ENCODE measurements around the gene MOB3A. TPM values are rescaled to one million over a fixed set of nuclear protein-coding genes. Genes with fewer than 3 reads are reported as not detected.

Gene MOB3A
- total RNA-seq, 4 donors from 2014 or later = 16.0 to 30.8 (median 22.2) TPM

- H3K27me3 ChIP-seq = no peaks in the 10 kb centered on the region
- peak overlapping the region; percentile 82 to 100 (median 95) for H3K4me3 ChIP-seq
- TF ChIP-seq POLR2A (IDR thresholded peaks at IDR 0.05) = peak; percentile 13 to 30
- TF ChIP-seq, protein P1, sequence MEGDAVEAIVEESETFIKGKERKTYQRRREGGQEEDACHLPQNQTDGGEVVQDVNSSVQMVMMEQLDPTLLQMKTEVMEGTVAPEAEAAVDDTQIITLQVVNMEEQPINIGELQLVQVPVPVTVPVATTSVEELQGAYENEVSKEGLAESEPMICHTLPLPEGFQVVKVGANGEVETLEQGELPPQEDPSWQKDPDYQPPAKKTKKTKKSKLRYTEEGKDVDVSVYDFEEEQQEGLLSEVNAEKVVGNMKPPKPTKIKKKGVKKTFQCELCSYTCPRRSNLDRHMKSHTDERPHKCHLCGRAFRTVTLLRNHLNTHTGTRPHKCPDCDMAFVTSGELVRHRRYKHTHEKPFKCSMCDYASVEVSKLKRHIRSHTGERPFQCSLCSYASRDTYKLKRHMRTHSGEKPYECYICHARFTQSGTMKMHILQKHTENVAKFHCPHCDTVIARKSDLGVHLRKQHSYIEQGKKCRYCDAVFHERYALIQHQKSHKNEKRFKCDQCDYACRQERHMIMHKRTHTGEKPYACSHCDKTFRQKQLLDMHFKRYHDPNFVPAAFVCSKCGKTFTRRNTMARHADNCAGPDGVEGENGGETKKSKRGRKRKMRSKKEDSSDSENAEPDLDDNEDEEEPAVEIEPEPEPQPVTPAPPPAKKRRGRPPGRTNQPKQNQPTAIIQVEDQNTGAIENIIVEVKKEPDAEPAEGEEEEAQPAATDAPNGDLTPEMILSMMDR (IDR thresholded peaks at IDR 0.05 in 4 of 5, conservative IDR thresholded peaks at IDR 0.05 in 1 of 5) = no peak
- ATAC-seq = no peak
- H3K36me3 ChIP-seq = peaks cover 0 to 23% of the 10 kb centered on the region in 2 donors
- intact Hi-C loops (cut with DNase I; ENCODE audit: low total_unique reads) = no loop called here
- H3K27ac ChIP-seq = peak overlapping the region; percentile 96 to 100 (median 100)
- in situ Hi-C loops (cut with MboI; ENCODE audit: low sequenced_read_pairs in 4 of 4) = no loop called here
- H3K4me1 ChIP-seq = peaks cover 72 to 77% of the 10 kb centered on the region in 2 donors
- H3K9me3 ChIP-seq = no peaks in the 10 kb centered on the region
- DNase-seq = peak; percentile 64 to 88
Observed at GRCh38 chr19:2047449-2048103, 48.5 kb downstream of the MOB3A start.

- in situ Hi-C loops (cut with MboI; ENCODE audit: low sequenced_read_pairs in 4 of 4) (no loop called here), intact Hi-C loops (cut with DNase I; ENCODE audit: low total_unique reads) (no loop called here)
- DNase-seq (peak in 1 of 2 donors; percentile 35), ATAC-seq (no peak)
- peaks cover 0 to 23% of the 10 kb centered on the region in 2 donors for H3K36me3 ChIP-seq
- peaks cover 74 to 78% of the 10 kb centered on the region in 2 donors for H3K4me1 ChIP-seq
- no peaks in the 10 kb centered on the region for H3K9me3 ChIP-seq
- H3K27ac ChIP-seq = peak overlapping the region; percentile 96 to 100 (median 100)
- no peak for TF ChIP-seq POLR2A (IDR thresholded peaks at IDR 0.05)
- TF ChIP-seq, protein P1 (IDR thresholded peaks at IDR 0.05 in 4 of 5, conservative IDR thresholded peaks at IDR 0.05 in 1 of 5) = no peak
- no peaks in the 10 kb centered on the region for H3K27me3 ChIP-seq
- peak overlapping the region; percentile 82 to 100 (median 95) for H3K4me3 ChIP-seq
Observed at GRCh38 chr19:2047076-2047448, 49.1 kb downstream of the MOB3A start.

DNA sequence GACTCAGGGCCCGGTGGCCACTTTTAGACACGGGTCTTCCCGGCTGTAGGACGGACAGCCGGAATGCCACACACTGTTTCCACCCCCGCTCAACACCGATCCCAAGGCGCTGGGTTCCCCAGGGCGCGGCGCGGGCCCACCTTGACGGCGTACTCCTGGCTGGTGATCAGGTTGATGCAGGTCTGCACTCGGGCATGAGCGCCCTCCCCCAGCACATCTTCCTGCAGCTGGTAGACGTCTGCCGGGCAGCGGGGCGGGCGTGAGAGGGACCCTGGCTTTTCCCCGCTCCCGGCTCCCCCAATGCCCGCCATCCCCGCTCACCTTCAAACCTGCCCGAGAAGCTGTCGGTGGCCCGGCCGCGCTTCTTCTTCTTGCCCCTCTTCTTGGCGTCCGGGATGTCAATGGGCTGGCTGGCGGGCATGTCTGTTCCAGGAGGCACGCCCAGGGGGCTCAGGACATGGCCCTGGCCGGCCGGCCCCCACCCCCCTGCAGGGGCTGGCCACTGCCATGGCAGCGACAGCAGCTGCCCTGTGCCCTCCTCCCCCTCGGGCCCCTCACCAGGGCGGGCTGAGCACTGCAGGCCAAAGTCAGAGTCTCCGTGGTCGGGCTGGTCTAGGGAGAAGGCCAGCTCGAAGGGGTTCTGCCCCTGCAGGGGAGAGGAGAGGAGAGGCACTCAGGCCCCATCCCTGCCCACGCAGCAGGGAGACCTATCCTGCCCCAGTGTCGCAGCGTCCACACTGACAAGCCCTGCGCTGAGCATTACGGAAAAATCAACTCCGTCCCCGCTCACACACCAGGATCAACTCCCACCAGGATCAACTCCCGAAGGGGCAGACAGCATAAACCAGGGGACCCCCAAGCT lies 49.8 kb downstream of the MOB3A start:
- Histone ChIP-seq H3K36me3 (peaks cover 0 to 27% of the 10 kb centered on the region in 2 donors), H3K4me1 (peaks cover 73 to 77% of the 10 kb centered on the region in 2 donors), H3K27me3 (no peaks in the 10 kb centered on the region), H3K9me3 (no peaks in the 10 kb centered on the region), H3K4me3 (peak overlapping the region; percentile 82 to 100 (median 95)), H3K27ac (peak overlapping the region; percentile 96 to 100 (median 100))
- DNase-seq (peak; percentile 5 to 59), ATAC-seq (no peak)
- intact Hi-C loops (cut with DNase I; ENCODE audit: low total_unique reads) (no loop called here), in situ Hi-C loops (cut with MboI; ENCODE audit: low sequenced_read_pairs in 4 of 4) (no loop called here)
- no peak for TF ChIP-seq POLR2A (IDR thresholded peaks at IDR 0.05)
- TF ChIP-seq, protein P1 (IDR thresholded peaks at IDR 0.05 in 4 of 5, conservative IDR thresholded peaks at IDR 0.05 in 1 of 5) = no peak

GRCh38 chr19:2045501-2046045 lies 50.6 kb downstream of the MOB3A start:
- Histone ChIP-seq H3K4me1 (peaks cover 80 to 84% of the 10 kb centered on the region in 2 donors), H3K9me3 (no peaks in the 10 kb centered on the region), H3K27ac (peak overlapping the region; percentile 96 to 100 (median 100)), H3K4me3 (peak overlapping the region; percentile 82 to 100 (median 95)), H3K27me3 (no peaks in the 10 kb centered on the region), H3K36me3 (peaks cover 0 to 34% of the 10 kb centered on the region in 2 donors)
- peak; percentile 84 to 96 for DNase-seq
- intact Hi-C loops (cut with DNase I; ENCODE audit: low total_unique reads) (no loop called here), in situ Hi-C loops (cut with MboI; ENCODE audit: low sequenced_read_pairs in 4 of 4) (no loop called here)
- ATAC-seq = peak; percentile 14 to 32
- TF ChIP-seq POLR2A (IDR thresholded peaks at IDR 0.05) = peak; percentile 51 to 90
- TF ChIP-seq, protein P1 (IDR thresholded peaks at IDR 0.05 in 4 of 5, conservative IDR thresholded peaks at IDR 0.05 in 1 of 5) = no peak
